Tongue (tissue), 3 donors: ENCODE measurements around the gene NRN1L. TPM values are rescaled to one million over a fixed set of nuclear protein-coding genes. Genes with fewer than 3 reads are reported as not detected.

Experiments
- DNase-seq: peaks from one replicate; pipeline ENCODE4 v3.0.0-alpha.2; 2015
- small RNA-seq: library from RNA; depleted of rRNA; stranded (forward); fragments of <200 nt; gene quantifications from one replicate; pipeline ENCODE3, GENCODE V24; 2014; ENCODE audit warnings: low replicate concordance
- total RNA-seq: library from RNA; depleted of rRNA; stranded (reverse); fragments of >200 nt; gene quantifications from one replicate; pipeline ENCODE4 v1.2.3, GENCODE V29; 2014

The NRN1L gene
- total RNA-seq, 1 donor from 2014 or later, result not detected

DNA sequence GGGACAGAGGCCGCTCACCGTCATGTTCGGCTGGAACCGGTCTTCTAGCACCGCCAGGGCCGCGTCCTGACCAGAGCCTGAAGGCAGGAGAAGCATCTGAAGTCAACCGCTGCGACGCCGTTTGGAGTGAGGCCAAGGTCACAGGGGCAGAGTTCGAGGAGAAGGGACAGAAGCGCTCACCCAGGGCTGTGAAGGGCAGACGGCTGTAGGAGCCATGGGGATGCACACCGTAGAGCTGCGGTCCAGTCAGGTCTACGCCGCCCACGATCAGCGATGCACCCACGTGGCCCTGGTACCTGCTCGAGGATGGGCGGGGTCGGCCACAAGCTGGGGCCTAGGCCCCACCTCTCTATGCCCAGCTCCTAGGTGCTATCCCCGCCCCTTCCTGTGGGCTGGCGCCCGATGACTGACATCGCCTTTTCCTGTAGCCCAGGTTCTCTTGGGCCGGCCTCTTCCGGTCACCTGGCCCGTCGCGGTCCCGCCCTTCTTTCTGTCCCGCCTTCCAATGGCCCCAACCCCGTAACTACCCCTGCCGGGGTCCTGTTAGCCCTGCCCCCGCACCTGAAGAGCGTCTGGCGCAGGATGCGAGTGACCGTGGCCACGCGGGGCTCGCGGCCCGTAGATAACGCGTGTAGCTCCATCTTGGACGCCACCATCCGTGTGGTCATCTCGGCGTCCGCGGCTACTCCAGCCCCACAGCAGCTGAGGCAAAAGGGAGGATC, 50.9 kb downstream of the NRN1L start:
- peak; percentile 98 for DNase-seq

Small RNAs within 50 kb of the gene (small RNA-seq; reads per million reads assigned to genes)
- not detected for gene AC040162.2
- gene NRN1L, result not detected

Other genes starting within 250 kb of the NRN1L start
- gene CARMIL2, start 239.7 kb upstream of the NRN1L start, total RNA-seq, result 2.3 TPM
- 7.3 TPM for gene ACD, start 224.6 kb upstream of the NRN1L start, total RNA-seq
- gene PARD6A, start 223.9 kb upstream of the NRN1L start, total RNA-seq, result 2.2 TPM
- 13.6 TPM for gene ENKD1, start 218.1 kb upstream of the NRN1L start, total RNA-seq
- gene C16orf86, start 218.1 kb upstream of the NRN1L start, total RNA-seq, result 3.4 TPM
- gene GFOD2, start 165.6 kb upstream of the NRN1L start, total RNA-seq, result 12.5 TPM
- gene RANBP10, start 78.3 kb upstream of the NRN1L start, total RNA-seq, result 10.5 TPM
- gene TSNAXIP1, start 78.0 kb upstream of the NRN1L start, total RNA-seq, result 1.1 TPM
- 50.7 TPM for gene THAP11, start 42.6 kb upstream of the NRN1L start, total RNA-seq
- 124 TPM for gene NUTF2, start 38.0 kb upstream of the NRN1L start, total RNA-seq
- 20.8 TPM for gene CENPT, start 37.2 kb upstream of the NRN1L start, total RNA-seq
- gene EDC4, start 11.8 kb upstream of the NRN1L start, total RNA-seq, result 67.6 TPM
- gene PSKH1, start 8.4 kb downstream of the NRN1L start, total RNA-seq, result 18.9 TPM
- 0.51 TPM for gene CTRL, start 47.0 kb downstream of the NRN1L start, total RNA-seq
- 50.2 TPM for gene PSMB10, start 52.0 kb downstream of the NRN1L start, total RNA-seq
- 7.3 TPM for gene LCAT, start 59.2 kb downstream of the NRN1L start, total RNA-seq
- 70.4 TPM for gene SLC12A4, start 83.8 kb downstream of the NRN1L start, total RNA-seq
- gene DPEP3, start 95.6 kb downstream of the NRN1L start, total RNA-seq, result not detected
- gene DPEP2, start 114.6 kb downstream of the NRN1L start, total RNA-seq, result 12.1 TPM
- gene DPEP2NB, start 131.0 kb downstream of the NRN1L start, total RNA-seq, result not detected
- 9.7 TPM for gene DDX28, start 138.3 kb downstream of the NRN1L start, total RNA-seq
- 13.7 TPM for gene DUS2, start 138.4 kb downstream of the NRN1L start, total RNA-seq
- 30.9 TPM for gene NFATC3, start 200.5 kb downstream of the NRN1L start, total RNA-seq